Measurements from ENCODE around the gene VOPP1.
"Not testable (repeated sequence)": the region's sequence is repeated elsewhere in the genome, so short reads cannot be mapped to it uniquely, and the experiment has no call there.

VOPP1 gene

DNA sequence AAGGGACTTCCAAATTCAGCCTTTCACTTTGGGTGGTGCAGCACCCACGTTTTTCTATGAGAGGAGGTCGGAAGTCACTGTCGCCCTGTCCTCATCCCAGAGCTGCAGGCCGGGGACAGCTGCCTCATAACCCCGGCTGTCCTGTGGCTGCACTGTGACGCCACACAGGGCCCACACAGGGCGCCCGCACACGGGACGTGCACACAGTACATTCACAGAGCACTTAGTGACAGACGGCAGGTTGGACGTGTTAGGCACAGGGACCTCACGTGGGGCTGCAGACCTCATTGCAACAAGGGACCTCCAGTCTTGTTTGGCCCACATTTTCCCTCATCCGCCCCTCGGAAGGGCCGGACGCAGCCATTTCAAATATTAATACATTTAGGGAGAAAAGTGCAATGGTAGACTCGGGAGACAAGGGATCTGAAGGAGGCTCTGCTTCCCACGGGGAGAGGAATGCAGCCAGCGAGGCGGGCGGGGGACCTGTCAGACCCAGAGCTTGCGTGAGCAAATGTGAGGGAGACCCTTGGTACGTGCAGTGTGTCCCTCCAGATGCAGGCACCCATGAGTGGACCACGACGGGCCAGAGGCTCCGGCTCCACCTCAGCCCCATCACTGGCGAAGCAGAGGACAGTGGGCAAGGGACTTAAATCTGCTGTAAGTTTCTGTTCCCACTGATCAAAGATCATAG, 86.7 kb downstream of the VOPP1 start:
- DNase-seq, result no peak

DNA sequence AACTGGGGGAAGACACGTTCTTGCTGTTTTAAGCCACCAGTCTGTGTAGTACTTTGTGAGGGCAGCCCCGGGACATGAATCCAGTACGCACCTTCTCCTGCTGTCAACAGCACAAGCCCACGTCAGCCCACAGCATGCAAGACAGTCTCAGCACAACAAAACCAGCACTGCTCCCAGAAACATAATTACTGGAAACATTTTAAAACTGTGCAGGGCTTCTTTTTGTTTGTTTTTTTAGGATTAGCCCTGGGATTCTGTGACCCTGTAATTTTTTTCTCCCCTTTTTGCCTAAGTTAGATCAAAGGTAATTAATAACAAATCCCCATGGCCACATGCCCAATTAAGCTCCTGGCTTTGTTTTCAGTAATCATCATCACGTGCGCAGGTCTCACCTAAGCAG, 87.5 kb downstream of the VOPP1 start:
- DNase-seq, result no peak

DNA sequence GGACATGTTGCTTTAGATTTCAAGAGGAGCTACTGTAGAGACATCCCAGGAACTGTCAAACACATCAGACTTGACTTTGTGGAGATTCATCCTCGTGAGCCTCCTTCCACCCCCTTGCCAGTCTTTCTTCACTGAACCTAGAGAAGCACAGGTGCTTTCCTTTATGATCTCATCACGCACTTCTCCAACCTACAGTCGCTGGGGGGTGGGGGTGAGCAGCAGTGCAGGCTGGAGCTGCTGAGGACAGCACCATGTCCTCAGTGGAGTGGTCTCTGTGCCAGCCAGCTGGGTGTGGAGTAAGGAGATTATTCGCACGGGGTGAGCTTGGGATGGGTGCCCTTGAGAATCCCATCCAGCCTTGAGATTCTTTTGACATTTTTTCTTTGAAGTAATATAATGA, 88.1 kb downstream of the VOPP1 start:
- DNase-seq, result no peak

DNA sequence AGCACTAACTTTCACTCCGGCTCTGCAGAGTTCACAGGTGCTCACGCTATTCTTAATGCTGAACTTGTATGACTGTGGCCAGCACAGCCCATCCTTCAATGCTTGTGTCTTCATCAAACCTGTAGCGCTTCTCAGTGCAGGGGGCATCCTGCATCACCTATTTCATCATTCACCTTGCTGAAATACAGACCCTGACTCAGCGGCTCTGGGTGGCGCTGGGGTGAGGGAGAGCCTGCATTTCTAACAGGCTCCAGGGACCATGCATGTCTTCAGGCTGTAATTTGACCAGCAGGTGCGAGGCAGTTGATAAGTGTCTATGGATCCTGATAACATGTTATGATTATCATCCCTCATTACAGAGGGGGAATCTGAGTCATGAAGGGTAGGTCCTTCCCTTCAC, 89.3 kb downstream of the VOPP1 start:
- no peak for DNase-seq

DNA sequence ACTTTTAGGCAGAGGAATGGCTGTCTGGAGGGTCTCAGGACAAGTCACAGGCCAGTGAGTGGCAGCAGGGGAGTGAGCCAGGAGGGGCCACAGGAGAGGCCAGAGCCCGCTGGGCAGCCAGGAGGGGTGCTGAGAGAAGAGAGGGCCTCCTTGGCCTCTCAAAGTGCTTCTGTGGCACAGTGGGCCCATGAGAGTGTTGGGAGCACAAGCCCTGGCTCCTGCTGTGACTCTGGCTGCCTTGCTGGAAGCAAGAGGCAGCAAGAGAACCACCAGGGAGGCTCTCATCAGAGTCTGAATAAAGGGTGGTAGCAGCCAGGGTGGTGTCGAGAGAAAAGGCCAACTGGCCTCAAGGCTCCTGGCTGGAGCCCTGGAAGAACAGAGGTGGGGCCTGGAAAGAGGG, 91.1 kb downstream of the VOPP1 start:
- DNase-seq, result no peak

DNA sequence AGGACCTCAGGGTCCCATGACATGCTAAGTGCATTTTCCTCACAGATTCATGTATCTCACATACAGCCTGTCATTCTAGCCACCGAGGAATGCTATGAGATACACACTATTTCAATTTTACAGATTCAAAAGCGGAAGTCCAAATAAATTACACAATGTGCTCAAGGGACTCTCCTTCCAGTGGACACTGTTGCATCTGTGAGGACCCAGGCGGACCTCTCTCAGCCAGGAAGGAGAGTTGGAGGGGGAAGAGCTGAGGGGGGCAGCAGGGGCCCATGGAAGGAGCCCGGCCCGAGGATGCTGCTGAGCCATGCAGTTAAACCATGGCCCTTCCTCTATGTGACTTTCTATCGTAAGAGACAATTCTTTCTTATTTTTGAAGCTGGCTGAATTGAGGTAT, 93.6 kb downstream of the VOPP1 start:
- no peak for DNase-seq

- no peak for DNase-seq
Observed at GRCh38 chr7:55477781-55478374, 94.4 kb downstream of the VOPP1 start.

GRCh38 chr7:55476852-55477780, 95.2 kb downstream of the VOPP1 start:
- DNase-seq, result no peak

GRCh38 chr7:55475855-55476803, 96.2 kb downstream of the VOPP1 start:
- DNase-seq, result no peak

DNA sequence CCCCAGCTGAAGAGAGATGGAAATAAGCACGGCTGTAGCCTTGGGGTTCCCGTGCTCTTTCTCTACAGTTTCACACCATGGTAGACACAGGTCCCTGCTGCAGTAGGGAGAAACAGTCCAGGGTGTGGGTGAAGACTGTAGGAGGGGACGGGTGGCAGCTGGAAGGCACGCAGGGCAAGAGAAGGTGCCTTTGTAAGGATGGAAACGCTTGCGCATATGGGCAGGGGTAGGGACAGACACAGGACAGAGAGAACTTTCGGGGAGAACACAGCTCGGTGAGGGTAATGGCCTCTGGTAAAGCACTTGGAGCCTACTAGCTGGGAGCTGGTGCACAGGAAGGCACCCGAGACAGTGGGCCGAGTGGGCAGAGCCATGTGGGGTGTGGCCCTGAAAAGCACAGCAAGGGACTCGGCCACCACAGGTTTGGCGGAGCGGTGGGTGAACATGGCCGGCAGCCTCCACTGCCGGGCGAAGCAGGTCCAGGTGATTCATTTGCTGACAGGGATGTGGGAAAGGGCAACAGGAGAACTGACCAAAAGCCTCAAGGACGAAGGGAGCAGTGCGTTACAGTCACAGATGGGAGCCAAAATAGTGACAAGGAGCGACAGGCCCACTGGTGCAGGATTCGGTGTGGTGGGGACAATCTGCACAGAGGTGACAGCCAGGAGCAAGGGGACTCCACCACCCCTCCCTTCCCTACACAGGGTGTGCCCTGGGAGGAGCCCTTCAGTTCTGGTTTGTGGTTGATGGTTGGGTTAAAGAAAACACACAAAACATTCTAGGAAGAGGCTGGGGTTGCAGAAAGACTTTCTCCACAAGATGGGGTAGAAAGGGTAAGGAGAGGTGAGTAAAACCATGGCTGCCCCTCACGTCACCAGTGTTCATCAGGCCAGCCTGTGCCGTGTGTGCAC, 97.1 kb downstream of the VOPP1 start:
- DNase-seq, result no peak

DNA sequence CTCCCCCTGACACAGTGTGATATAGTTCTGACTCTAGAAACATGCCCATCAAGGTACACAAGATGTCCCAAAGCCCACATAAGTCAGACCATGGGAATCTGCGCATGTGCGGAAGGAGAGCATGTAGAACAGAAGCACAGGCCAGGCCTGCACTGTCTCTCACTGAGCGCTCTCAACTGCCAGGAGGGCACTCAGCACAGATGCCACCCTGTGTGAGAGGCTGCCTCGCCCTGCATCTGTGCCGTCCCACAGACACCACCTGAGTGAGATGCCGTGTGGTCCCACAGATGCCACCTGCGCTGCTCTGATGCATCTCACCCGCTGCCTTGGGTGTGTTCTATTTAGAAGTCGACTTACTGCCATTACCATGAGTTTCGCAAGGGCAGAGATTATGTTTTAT, 98.4 kb downstream of the VOPP1 start:
- no peak for DNase-seq

GRCh38 chr7:55472928-55473725, 99.2 kb downstream of the VOPP1 start:
- no peak for DNase-seq

DNA sequence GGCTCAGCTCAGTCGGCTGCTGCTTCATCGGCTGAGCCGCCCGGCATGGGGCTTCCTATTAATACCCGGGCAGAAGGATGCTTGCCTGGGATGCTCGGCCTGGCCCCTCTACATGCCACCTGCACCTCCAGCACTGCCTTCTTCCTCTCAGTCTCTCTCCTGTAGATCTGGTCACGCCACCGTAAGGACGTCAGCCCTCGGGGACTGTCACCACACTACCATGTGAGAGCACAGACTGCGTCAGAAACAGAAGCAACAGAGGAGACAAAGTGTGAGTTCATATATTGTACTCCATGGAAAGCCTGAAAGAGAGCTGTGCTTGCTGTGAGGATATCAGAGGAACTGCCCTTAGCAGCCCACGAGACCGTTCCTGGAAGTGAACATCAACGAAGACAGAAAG, 99.9 kb downstream of the VOPP1 start:
- DNase-seq, result not testable (repeated sequence)

- not testable (repeated sequence) for DNase-seq
Observed at GRCh38 chr7:55471594-55471993, 100.7 kb downstream of the VOPP1 start.

DNA sequence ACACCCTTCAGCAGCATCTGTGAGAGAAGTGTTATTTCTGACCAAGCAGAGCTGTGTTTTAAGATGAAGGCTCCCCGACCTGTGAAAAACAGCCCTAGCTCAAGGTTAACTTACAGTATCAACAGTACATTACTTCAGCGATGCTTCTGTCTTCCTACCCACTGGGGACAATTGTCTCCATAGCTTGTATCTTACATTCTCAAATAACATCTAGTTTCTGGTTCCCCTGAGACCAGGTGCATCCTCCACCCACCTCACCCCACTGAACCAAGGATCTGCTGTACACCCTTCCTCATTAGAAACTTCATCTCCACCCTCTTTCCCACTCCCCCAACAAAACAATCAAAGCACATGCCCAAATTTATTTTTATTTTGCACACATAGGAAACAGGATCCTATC, 102.0 kb downstream of the VOPP1 start:
- no peak for DNase-seq

DNA sequence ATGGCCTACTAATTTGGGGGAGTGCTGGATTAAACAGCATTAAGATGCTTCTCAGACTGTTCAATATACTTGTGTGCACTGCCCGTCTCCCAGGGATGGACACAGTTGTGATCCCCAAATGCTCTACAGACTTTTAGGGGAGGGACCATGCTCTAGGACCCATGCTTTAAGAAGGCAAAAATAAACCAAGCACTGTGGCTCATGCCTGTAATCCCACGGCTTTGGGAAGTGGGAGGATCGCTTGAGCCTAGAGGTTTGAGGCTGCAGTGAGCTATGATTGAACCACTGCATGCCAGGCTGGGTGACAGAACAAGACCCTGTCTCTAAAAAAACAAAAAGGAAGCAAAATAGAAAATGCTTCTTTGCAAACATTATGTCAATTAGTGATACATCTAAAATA, 102.6 kb downstream of the VOPP1 start:
- no peak for DNase-seq

GRCh38 chr7:55469271-55469681, 103.0 kb downstream of the VOPP1 start:
- no peak for DNase-seq

GRCh38 chr7:55468495-55468894, 103.8 kb downstream of the VOPP1 start:
- no peak for DNase-seq

GRCh38 chr7:55467047-55467593, 105.2 kb downstream of the VOPP1 start:
- no peak for DNase-seq

- DNase-seq, result no peak
Observed at GRCh38 chr7:55465691-55466090, 106.6 kb downstream of the VOPP1 start.
